ENCODE results near the gene CCDC150.
A peak's percentile ranks its signal among the peaks of the same experiment; 100 is the strongest.

- TF ChIP-seq CTCF (conservative IDR thresholded peaks at IDR 0.05; ENCODE audit: low read depth, low read length) (peak; percentile 52), EZH2 (IDR thresholded peaks at IDR 0.05; ENCODE audit: borderline replicate concordance, low read depth, low read length, poor library complexity, severe bottlenecking) (no peak)
These were observed 119.2 kb downstream of the CCDC150 start for GRCh38 chr2:196758474-196759377.
